HepG2 (cell line): ENCODE data around the gene RPS2. TPM values are rescaled to one million over a fixed set of nuclear protein-coding genes. Genes with fewer than 3 reads are reported as not detected.

Source experiments
- CREB1 ChIP-seq, 2 experiments: fragments of 450-650 bp in 1 of 2; IDR thresholded peaks; 2 replicates each; pipeline ENCODE4 v1.6.1; 2016 to 2017; ENCODE audit warnings: control low read depth in 1 of 2, mild to moderate bottlenecking in 1 of 2, missing compliant biosample characterization in 1 of 2, missing genetic modification characterization in 1 of 2
- GLI4 ChIP-seq: sonication (generic); formaldehyde crosslinking; IDR thresholded peaks from 2 replicates; pipeline ENCODE4 v1.5.1; 2020; ENCODE audit warnings: missing genetic modification reagents, mild to moderate bottlenecking, moderate library complexity, borderline replicate concordance
- NR2F1 ChIP-seq, 2 experiments: fragments of 450-650 bp in 1 of 2; formaldehyde crosslinking in 1 of 2; IDR thresholded peaks; 2 replicates each; pipeline versions ENCODE4 v1.5.0 to v1.6.1; 2016 to 2020; ENCODE audit warnings: mild to moderate bottlenecking in 1 of 2, missing compliant biosample characterization in 1 of 2, missing genetic modification reagents in 1 of 2, moderate library complexity in 1 of 2
- NR2F6 ChIP-seq, 2 experiments: IDR thresholded peaks; 2 replicates each; pipeline ENCODE4 v1.6.1; 2016; ENCODE audit warnings: antibody characterized with exemption in 1 of 2, mild to moderate bottlenecking in 1 of 2
- XRCC5 ChIP-seq: fragments of 200-400 bp; formaldehyde crosslinking; optimal IDR thresholded peaks from 2 replicates; pipeline ENCODE3; 2017; ENCODE audit warnings: mild to moderate bottlenecking, low read length
- ZFP90 ChIP-seq: sonication (generic); formaldehyde crosslinking; IDR thresholded peaks from 2 replicates; pipeline ENCODE4 v1.8.0; 2022; ENCODE audit warnings: missing genetic modification reagents, mild to moderate bottlenecking, inconsistent platforms, borderline replicate concordance
- ZNF556 ChIP-seq: sonication (generic); formaldehyde crosslinking; IDR thresholded peaks from 2 replicates; pipeline ENCODE4 v1.4.0; 2020; ENCODE audit warnings: mild to moderate bottlenecking, missing genetic modification reagents, borderline replicate concordance
- ZNF773 ChIP-seq: sonication (generic); formaldehyde crosslinking; IDR thresholded peaks from 2 replicates; pipeline ENCODE4 v1.4.0; 2020; ENCODE audit warnings: missing genetic modification reagents, borderline replicate concordance
- ZNF816 ChIP-seq: sonication (generic); formaldehyde crosslinking; IDR thresholded peaks from 2 replicates; pipeline ENCODE4 v1.8.0; 2022; ENCODE audit warnings: missing genetic modification reagents, mild to moderate bottlenecking, borderline replicate concordance
- polyA plus RNA-seq, 8 experiments: library from polyadenylated mRNA; depleted of rRNA in 3 of 8; stranded (reverse) in 7 of 8; unstranded in 1 of 8; fragments of >200 nt; fragmentation: Illumina TruSeq in 4 of 8; extraction: Trizol in 4 of 8; gene quantifications; 2 replicates each; pipeline versions ENCODE4 v1.2.1 to v1.2.3, GENCODE V29; 2011 to 2016; ENCODE audit warnings: low read depth in 4 of 8, missing spikeins in 1 of 8, mixed read lengths in 1 of 8; ENCODE audit not compliant: insufficient read depth in 1 of 8
- total RNA-seq, 5 experiments: library from RNA; depleted of rRNA; stranded (reverse); fragments of >200 nt; fragmentation: Illumina TruSeq; extraction: Trizol; gene quantifications; 2 replicates each; pipeline ENCODE4 v1.2.3, GENCODE V29; 2016; ENCODE audit warnings: low read depth in 1 of 5
- TF ChIP-seq, protein P1 (sequence below): sonication (generic); formaldehyde crosslinking; IDR thresholded peaks from 2 replicates; pipeline ENCODE4 v1.4.0; 2020; ENCODE audit warnings: missing genetic modification reagents, borderline replicate concordance
- TF ChIP-seq, protein P2 (sequence below): sonication (generic); formaldehyde crosslinking; IDR thresholded peaks from 2 replicates; pipeline ENCODE4 v1.4.0; 2020; ENCODE audit warnings: missing genetic modification reagents
- TF ChIP-seq, protein P3 (sequence below): sonication (generic); formaldehyde crosslinking; IDR thresholded peaks from 2 replicates; pipeline ENCODE4 v1.4.0; 2020; ENCODE audit warnings: missing genetic modification reagents, mild to moderate bottlenecking, borderline replicate concordance
- TF ChIP-seq, protein P4 (sequence below): IDR thresholded peaks from 2 replicates; pipeline ENCODE4 v1.6.1; 2016; ENCODE audit warnings: low read depth
- TF ChIP-seq, protein P5 (sequence below): sonication (generic); formaldehyde crosslinking; IDR thresholded peaks from 2 replicates; pipeline ENCODE4 v1.5.0; 2020; ENCODE audit warnings: mild to moderate bottlenecking, missing genetic modification reagents, borderline replicate concordance

The RPS2 gene
- total and polyA plus RNA-seq, 2 of the 13 experiments (the other 11 are each of a cell fraction or from before 2014, with no cell fraction given): 1,908 to 4,514 TPM

DNA sequence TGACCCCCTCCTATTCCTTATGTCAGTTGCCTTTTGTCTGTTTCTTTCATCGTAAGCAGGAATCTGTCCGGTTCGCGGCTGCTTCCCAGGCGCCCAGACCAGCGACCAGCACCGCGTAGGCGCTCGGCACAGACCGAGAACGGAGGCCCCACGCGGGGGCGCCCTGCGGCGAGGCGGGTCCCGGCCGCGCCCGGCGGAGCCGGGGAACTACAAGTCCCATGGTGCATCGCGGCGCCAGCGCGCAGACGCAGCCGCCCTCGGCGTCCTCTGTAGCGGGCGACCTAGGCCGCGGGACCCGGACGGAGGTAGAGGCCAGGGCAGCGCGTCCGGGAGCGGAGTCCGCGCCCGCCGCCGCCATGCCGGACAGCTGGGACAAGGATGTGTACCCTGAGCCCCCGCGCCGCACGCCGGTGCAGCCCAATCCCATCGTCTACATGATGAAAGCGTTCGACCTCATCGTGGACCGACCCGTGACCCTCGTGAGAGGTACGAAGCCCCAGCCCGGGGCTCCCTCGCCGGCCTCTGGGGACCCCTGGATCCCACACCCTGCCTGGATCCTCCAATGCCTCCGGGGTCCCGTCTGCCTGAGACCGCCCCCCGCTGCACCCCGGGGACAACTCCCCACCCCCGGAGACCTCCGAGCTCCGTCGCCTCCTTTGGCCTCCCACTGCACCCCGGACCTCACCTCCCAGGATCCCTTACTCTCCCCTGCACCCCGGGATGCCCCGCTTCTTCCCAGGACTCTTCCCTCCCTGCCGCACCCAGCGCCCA, 5.2 kb downstream of the RPS2 start, which contains the start of gene NDUFB10 (continued):
- TF ChIP-seq, protein P1, sequence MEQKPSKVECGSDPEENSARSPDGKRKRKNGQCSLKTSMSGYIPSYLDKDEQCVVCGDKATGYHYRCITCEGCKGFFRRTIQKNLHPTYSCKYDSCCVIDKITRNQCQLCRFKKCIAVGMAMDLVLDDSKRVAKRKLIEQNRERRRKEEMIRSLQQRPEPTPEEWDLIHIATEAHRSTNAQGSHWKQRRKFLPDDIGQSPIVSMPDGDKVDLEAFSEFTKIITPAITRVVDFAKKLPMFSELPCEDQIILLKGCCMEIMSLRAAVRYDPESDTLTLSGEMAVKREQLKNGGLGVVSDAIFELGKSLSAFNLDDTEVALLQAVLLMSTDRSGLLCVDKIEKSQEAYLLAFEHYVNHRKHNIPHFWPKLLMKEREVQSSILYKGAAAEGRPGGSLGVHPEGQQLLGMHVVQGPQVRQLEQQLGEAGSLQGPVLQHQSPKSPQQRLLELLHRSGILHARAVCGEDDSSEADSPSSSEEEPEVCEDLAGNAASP (CRISPR knock-in tag): 0 out of 2 replicates have a peak, but pooled peaks have one; percentile 27
- TF ChIP-seq, protein P2, sequence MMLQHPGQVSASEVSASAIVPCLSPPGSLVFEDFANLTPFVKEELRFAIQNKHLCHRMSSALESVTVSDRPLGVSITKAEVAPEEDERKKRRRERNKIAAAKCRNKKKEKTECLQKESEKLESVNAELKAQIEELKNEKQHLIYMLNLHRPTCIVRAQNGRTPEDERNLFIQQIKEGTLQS (CRISPR knock-in tag): peak; percentile 56
- TF ChIP-seq CREB1 (IDR thresholded peaks at IDR 0.05) (0 out of 2 replicates have a peak, but pooled peaks have one; percentile 1), CREB1 (CRISPR knock-in tag; IDR thresholded peaks at IDR 0.05) (no peak), XRCC5 (peak; percentile 94), ZNF556 (CRISPR knock-in tag) (peak; percentile 82; the same call in 1 of the 2 replicates), ZNF773 (CRISPR knock-in tag) (no peak; the same call in 1 of the 2 replicates), ZNF816 (CRISPR knock-in tag) (peak; percentile 66; the same call in 1 of the 2 replicates), ZFP90 (CRISPR knock-in tag) (no peak), NR2F6 (IDR thresholded peaks at IDR 0.05) (no peak), NR2F6 (CRISPR knock-in tag; IDR thresholded peaks at IDR 0.05) (0 out of 2 replicates have a peak, but pooled peaks have one; percentile 42), NR2F1 (CRISPR knock-in tag; IDR thresholded peaks at IDR 0.05) (no peak; a peak in 1 of 4 replicates), GLI4 (CRISPR knock-in tag) (no peak)
- TF ChIP-seq, protein P3, sequence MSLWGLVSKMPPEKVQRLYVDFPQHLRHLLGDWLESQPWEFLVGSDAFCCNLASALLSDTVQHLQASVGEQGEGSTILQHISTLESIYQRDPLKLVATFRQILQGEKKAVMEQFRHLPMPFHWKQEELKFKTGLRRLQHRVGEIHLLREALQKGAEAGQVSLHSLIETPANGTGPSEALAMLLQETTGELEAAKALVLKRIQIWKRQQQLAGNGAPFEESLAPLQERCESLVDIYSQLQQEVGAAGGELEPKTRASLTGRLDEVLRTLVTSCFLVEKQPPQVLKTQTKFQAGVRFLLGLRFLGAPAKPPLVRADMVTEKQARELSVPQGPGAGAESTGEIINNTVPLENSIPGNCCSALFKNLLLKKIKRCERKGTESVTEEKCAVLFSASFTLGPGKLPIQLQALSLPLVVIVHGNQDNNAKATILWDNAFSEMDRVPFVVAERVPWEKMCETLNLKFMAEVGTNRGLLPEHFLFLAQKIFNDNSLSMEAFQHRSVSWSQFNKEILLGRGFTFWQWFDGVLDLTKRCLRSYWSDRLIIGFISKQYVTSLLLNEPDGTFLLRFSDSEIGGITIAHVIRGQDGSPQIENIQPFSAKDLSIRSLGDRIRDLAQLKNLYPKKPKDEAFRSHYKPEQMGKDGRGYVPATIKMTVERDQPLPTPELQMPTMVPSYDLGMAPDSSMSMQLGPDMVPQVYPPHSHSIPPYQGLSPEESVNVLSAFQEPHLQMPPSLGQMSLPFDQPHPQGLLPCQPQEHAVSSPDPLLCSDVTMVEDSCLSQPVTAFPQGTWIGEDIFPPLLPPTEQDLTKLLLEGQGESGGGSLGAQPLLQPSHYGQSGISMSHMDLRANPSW: peak; percentile 58; the same call in 1 of the 2 replicates
- TF ChIP-seq, protein P4, sequence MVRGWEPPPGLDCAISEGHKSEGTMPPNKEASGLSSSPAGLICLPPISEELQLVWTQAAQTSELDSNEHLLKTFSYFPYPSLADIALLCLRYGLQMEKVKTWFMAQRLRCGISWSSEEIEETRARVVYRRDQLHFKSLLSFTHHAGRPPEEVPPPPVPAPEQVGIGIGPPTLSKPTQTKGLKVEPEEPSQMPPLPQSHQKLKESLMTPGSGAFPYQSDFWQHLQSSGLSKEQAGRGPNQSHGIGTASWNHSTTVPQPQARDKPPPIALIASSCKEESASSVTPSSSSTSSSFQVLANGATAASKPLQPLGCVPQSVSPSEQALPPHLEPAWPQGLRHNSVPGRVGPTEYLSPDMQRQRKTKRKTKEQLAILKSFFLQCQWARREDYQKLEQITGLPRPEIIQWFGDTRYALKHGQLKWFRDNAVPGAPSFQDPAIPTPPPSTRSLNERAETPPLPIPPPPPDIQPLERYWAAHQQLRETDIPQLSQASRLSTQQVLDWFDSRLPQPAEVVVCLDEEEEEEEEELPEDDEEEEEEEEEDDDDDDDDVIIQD (CRISPR knock-in tag): peak; percentile 19; the same call in 1 of the 2 replicates
- TF ChIP-seq, protein P5, sequence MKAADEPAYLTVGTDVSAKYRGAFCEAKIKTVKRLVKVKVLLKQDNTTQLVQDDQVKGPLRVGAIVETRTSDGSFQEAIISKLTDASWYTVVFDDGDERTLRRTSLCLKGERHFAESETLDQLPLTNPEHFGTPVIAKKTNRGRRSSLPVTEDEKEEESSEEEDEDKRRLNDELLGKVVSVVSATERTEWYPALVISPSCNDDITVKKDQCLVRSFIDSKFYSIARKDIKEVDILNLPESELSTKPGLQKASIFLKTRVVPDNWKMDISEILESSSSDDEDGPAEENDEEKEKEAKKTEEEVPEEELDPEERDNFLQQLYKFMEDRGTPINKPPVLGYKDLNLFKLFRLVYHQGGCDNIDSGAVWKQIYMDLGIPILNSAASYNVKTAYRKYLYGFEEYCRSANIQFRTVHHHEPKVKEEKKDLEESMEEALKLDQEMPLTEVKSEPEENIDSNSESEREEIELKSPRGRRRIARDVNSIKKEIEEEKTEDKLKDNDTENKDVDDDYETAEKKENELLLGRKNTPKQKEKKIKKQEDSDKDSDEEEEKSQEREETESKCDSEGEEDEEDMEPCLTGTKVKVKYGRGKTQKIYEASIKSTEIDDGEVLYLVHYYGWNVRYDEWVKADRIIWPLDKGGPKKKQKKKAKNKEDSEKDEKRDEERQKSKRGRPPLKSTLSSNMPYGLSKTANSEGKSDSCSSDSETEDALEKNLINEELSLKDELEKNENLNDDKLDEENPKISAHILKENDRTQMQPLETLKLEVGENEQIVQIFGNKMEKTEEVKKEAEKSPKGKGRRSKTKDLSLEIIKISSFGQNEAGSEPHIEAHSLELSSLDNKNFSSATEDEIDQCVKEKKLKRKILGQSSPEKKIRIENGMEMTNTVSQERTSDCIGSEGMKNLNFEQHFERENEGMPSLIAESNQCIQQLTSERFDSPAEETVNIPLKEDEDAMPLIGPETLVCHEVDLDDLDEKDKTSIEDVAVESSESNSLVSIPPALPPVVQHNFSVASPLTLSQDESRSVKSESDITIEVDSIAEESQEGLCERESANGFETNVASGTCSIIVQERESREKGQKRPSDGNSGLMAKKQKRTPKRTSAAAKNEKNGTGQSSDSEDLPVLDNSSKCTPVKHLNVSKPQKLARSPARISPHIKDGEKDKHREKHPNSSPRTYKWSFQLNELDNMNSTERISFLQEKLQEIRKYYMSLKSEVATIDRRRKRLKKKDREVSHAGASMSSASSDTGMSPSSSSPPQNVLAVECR (CRISPR knock-in tag): peak; percentile 93
